HUES48 (cell line): Measurements from ENCODE around the gene SDF2.
"Not testable (repeated sequence)": the region's sequence is repeated elsewhere in the genome, so short reads cannot be mapped to it uniquely, and the experiment has no call there.

Source experiments
- H3K27ac ChIP-seq: one replicate; pipeline ENCODE4 v1.7.0; 2013; ENCODE audit warnings: low read depth, low read length, inconsistent platforms
- H3K27me3 ChIP-seq: 2 replicates; pipeline ENCODE4 v1.6.1; 2013; ENCODE audit warnings: mild to moderate bottlenecking, low read length; ENCODE audit not compliant: control insufficient read depth, insufficient read depth
- H3K36me3 ChIP-seq: 2 replicates; pipeline ENCODE4 v1.6.1; 2013; ENCODE audit warnings: low read length; ENCODE audit not compliant: control insufficient read depth, insufficient read depth
- H3K4me1 ChIP-seq: 2 replicates; pipeline ENCODE4 v1.6.1; 2013; ENCODE audit warnings: mild to moderate bottlenecking, low read length; ENCODE audit not compliant: control insufficient read depth, insufficient read depth
- H3K4me3 ChIP-seq: 2 replicates; pipeline ENCODE4 v1.5.1; 2013; ENCODE audit warnings: mild to moderate bottlenecking, low read depth, low read length
- H3K9ac ChIP-seq: 2 replicates; pipeline ENCODE4 v1.6.1; 2013; ENCODE audit warnings: mild to moderate bottlenecking, low read depth, low read length, moderate library complexity
- H3K9me3 ChIP-seq: 2 replicates; pipeline ENCODE4 v1.6.1; 2013; ENCODE audit warnings: low read length; ENCODE audit not compliant: control insufficient read depth, insufficient read depth

SDF2 gene

GRCh38 chr17:28604031-28604430 lies 57.7 kb downstream of the SDF2 start:
- not testable (repeated sequence) for H3K4me3 ChIP-seq, H3K9ac ChIP-seq, H3K27me3 ChIP-seq, H3K4me1 ChIP-seq, H3K9me3 ChIP-seq, H3K27ac ChIP-seq
- peaks cover 26% of the 10 kb centered on the region for H3K36me3 ChIP-seq

GRCh38 chr17:28599311-28600184 lies 62.2 kb downstream of the SDF2 start:
- H3K4me1 ChIP-seq, result peaks cover 12% of the 10 kb centered on the region; the same call in 1 of the 2 replicates
- H3K9ac ChIP-seq, result peak overlapping the region; percentile 27; the same call in 1 of the 2 replicates
- peak overlapping the region; percentile 92 for H3K27ac ChIP-seq
- H3K9me3 ChIP-seq, result no peaks in the 10 kb centered on the region
- H3K36me3 ChIP-seq, result peaks cover 19% of the 10 kb centered on the region
- H3K27me3 ChIP-seq, result no peaks in the 10 kb centered on the region
- H3K4me3 ChIP-seq, result peak overlapping the region; percentile 93

GRCh38 chr17:28598799-28599310 lies 62.9 kb downstream of the SDF2 start, which contains the start of gene SPAG5:
Gene SPAG5 (minus strand): TSS chr17:28599025. CDS start chr17:28598946, 79 bp downstream.
- Histone ChIP-seq H3K36me3 (peaks cover 24% of the 10 kb centered on the region), H3K27me3 (no peaks in the 10 kb centered on the region), H3K27ac (peak within 1 kb of the TSS; percentile 92), H3K9me3 (no peaks in the 10 kb centered on the region), H3K4me3 (peak within 1 kb of the TSS; percentile 93), H3K4me1 (peaks cover 12% of the 10 kb centered on the region; the same call in 1 of the 2 replicates), H3K9ac (peak within 1 kb of the TSS; percentile 95)

GRCh38 chr17:28598389-28598788 lies 63.3 kb downstream of the SDF2 start:
- Histone ChIP-seq H3K4me3 (peak overlapping the region; percentile 93), H3K36me3 (peaks cover 28% of the 10 kb centered on the region), H3K9ac (peak overlapping the region; percentile 95), H3K4me1 (peaks cover 12% of the 10 kb centered on the region; the same call in 1 of the 2 replicates), H3K27me3 (no peaks in the 10 kb centered on the region), H3K9me3 (no peaks in the 10 kb centered on the region), H3K27ac (peak overlapping the region; percentile 92)
